NCI-H187 (cell line): ENCODE results near the gene C11orf21.

Experiments used
- DNase-seq, 2 experiments: peaks; one replicate each; lab custom pipeline; 2025; lab: John Stamatoyannopoulos, UW

Gene C11orf21

GRCh38 chr11:2320568-2321310, 19.0 kb upstream of the C11orf21 start:
- no peak for DNase-seq

GRCh38 chr11:2319791-2320472, 18.2 kb upstream of the C11orf21 start:
- no peak for DNase-seq

- DNase-seq, result no peak
Measured at GRCh38 chr11:2318707-2319106, 17.0 kb upstream of the C11orf21 start.

GRCh38 chr11:2318123-2318522, 16.4 kb upstream of the C11orf21 start:
- no peak for DNase-seq

GRCh38 chr11:2317354-2318050, 15.8 kb upstream of the C11orf21 start:
- no peak for DNase-seq

GRCh38 chr11:2316963-2317244, 15.2 kb upstream of the C11orf21 start:
- no peak for DNase-seq

GRCh38 chr11:2316169-2316962, 14.6 kb upstream of the C11orf21 start:
- DNase-seq, result no peak

- no peak for DNase-seq
Measured at GRCh38 chr11:2315395-2316168, 13.9 kb upstream of the C11orf21 start.

- DNase-seq, result no peak
Measured at GRCh38 chr11:2314525-2315394, 13.0 kb upstream of the C11orf21 start.

GRCh38 chr11:2314136-2314524, 12.4 kb upstream of the C11orf21 start:
- no peak for DNase-seq

GRCh38 chr11:2313051-2313951, 11.6 kb upstream of the C11orf21 start:
- no peak for DNase-seq

GRCh38 chr11:2312232-2313042, 10.7 kb upstream of the C11orf21 start:
- DNase-seq, result no peak

GRCh38 chr11:2311353-2312133, 9.8 kb upstream of the C11orf21 start:
- no peak for DNase-seq

GRCh38 chr11:2310786-2311352, 9.2 kb upstream of the C11orf21 start:
- DNase-seq, result no peak

- no peak for DNase-seq
Measured at GRCh38 chr11:2310073-2310785, 8.5 kb upstream of the C11orf21 start.

- DNase-seq, result no peak
Measured at GRCh38 chr11:2309251-2310072, 7.7 kb upstream of the C11orf21 start.
